ENCODE results near the gene MTREX. TPM values are rescaled to one million over a fixed set of nuclear protein-coding genes. Genes with fewer than 3 reads are reported as not detected.

The MTREX gene
- total and polyA plus RNA-seq, 2 donors (not counting 1 experiment from before 2014, with no cell fraction given), result 7.9 to 94.0 TPM

GRCh38 chr5:55402199-55402598 lies 94.4 kb downstream of the MTREX start:
- Mint-ChIP-seq H3K9me3 (ENCODE audit: insufficient read depth) (no peaks in the 10 kb centered on the region), H3K4me3 (no peak overlapping the region), H3K27me3 (no peaks in the 10 kb centered on the region), H3K4me1 (no peaks in the 10 kb centered on the region), H3K27ac (no peak overlapping the region)
- H3K9me3 ChIP-seq (ENCODE audit: control extremely low read depth in 1 of 3, control insufficient read depth in 2 of 3, insufficient read depth in 1 of 3, low read length in 2 of 3), result no peaks in the 10 kb centered on the region
- no peak overlapping the region for H3K9ac ChIP-seq (ENCODE audit: low read length)
- H3K4me2 ChIP-seq (replicated peaks; ENCODE audit: low read depth, low read length, poor library complexity, severe bottlenecking), result no peak overlapping the region
- DNase-seq, result no peak
- no CpG with 5 or more reads among the region's 2 CpGs for WGBS (ENCODE audit: insufficient coverage)
- H3K36me3 ChIP-seq (replicated peaks in 1 of 2; ENCODE audit: control extremely low read depth in 1 of 2, control insufficient read depth in 1 of 2, extremely low read depth in 1 of 2, insufficient read depth in 2 of 2, low read length in 1 of 2), result peaks cover 17 to 68% of the 10 kb centered on the region in 2 experiments
- H3K27ac ChIP-seq (ENCODE audit: low read length in 2 of 2), result no peak overlapping the region
- no peaks in the 10 kb centered on the region for H3K79me2 ChIP-seq (ENCODE audit: control insufficient read depth, insufficient read depth, low read length)
- no peaks in the 10 kb centered on the region for H4K20me1 ChIP-seq (ENCODE audit: control insufficient read depth, insufficient read depth, low read length, poor library complexity, severe bottlenecking)
- intact Hi-C loops (cut with micrococcal nuclease), result no loop called here
- no peak overlapping the region for H3K4me3 ChIP-seq (ENCODE audit: control extremely low read depth in 1 of 5, extremely low read depth in 1 of 5, insufficient read depth in 1 of 5, low read depth in 2 of 5, low read length in 4 of 5)
- H2AFZ ChIP-seq (ENCODE audit: insufficient read depth, low read depth, low read length, poor library complexity, severe bottlenecking), result no peak overlapping the region
- no peak for ATAC-seq (ENCODE audit: low read depth)
- ChIA-PET POLR2A (no interaction called here), CTCF (interaction anchor here (0.9 kb wide), 1 partner anchor 12 kb away, joined by 3 read pairs; no protein-coding TSS in a partner anchor)
- no peak for TF ChIP-seq EZH2 (IDR thresholded peaks at IDR 0.05; ENCODE audit: borderline replicate concordance, insufficient read depth, low read depth, low read length, poor library complexity, severe bottlenecking)
- no peak for TF ChIP-seq CTCF (IDR thresholded peaks at IDR 0.05)
- H3K27me3 ChIP-seq (replicated peaks in 1 of 4; ENCODE audit: control extremely low read depth in 1 of 4, control insufficient read depth in 3 of 4, insufficient read depth in 4 of 4, low read length in 3 of 4), result no peaks in the 10 kb centered on the region
- H3K4me1 ChIP-seq (ENCODE audit: control insufficient read depth in 2 of 2, insufficient read depth in 2 of 2, low read length in 2 of 2), result no peaks in the 10 kb centered on the region

- Histone ChIP-seq H3K4me1 (ENCODE audit: control insufficient read depth in 2 of 2, insufficient read depth in 2 of 2, low read length in 2 of 2) (no peaks in the 10 kb centered on the region), H3K36me3 (replicated peaks in 1 of 2; ENCODE audit: control extremely low read depth in 1 of 2, control insufficient read depth in 1 of 2, extremely low read depth in 1 of 2, insufficient read depth in 2 of 2, low read length in 1 of 2) (peaks cover 15 to 61% of the 10 kb centered on the region in 2 experiments), H3K79me2 (ENCODE audit: control insufficient read depth, insufficient read depth, low read length) (no peaks in the 10 kb centered on the region), H3K9ac (ENCODE audit: low read length) (no peak overlapping the region), H4K20me1 (ENCODE audit: control insufficient read depth, insufficient read depth, low read length, poor library complexity, severe bottlenecking) (no peaks in the 10 kb centered on the region), H3K9me3 (ENCODE audit: control extremely low read depth in 1 of 3, control insufficient read depth in 2 of 3, insufficient read depth in 1 of 3, low read length in 2 of 3) (no peaks in the 10 kb centered on the region), H3K27me3 (replicated peaks in 1 of 4; ENCODE audit: control extremely low read depth in 1 of 4, control insufficient read depth in 3 of 4, insufficient read depth in 4 of 4, low read length in 3 of 4) (no peaks in the 10 kb centered on the region), H3K4me3 (ENCODE audit: control extremely low read depth in 1 of 5, extremely low read depth in 1 of 5, insufficient read depth in 1 of 5, low read depth in 2 of 5, low read length in 4 of 5) (no peak overlapping the region), H2AFZ (ENCODE audit: insufficient read depth, low read depth, low read length, poor library complexity, severe bottlenecking) (no peak overlapping the region), H3K4me2 (replicated peaks; ENCODE audit: low read depth, low read length, poor library complexity, severe bottlenecking) (no peak overlapping the region), H3K27ac (ENCODE audit: low read length in 2 of 2) (no peak overlapping the region)
- ChIA-PET CTCF (interaction anchor here (1.2 to 1.6 kb wide), 4 partner anchors 9 to 795 kb away, joined by 3 to 8 read pairs (median 3); no protein-coding TSS in a partner anchor), POLR2A (interaction anchor here (0.6 kb wide), 1 partner anchor 37 kb away, joined by 6 read pairs; no protein-coding TSS in a partner anchor)
- no peak for TF ChIP-seq EZH2 (IDR thresholded peaks at IDR 0.05; ENCODE audit: borderline replicate concordance, insufficient read depth, low read depth, low read length, poor library complexity, severe bottlenecking)
- no peak for TF ChIP-seq CTCF (IDR thresholded peaks at IDR 0.05)
- Mint-ChIP-seq H3K9me3 (ENCODE audit: insufficient read depth) (no peaks in the 10 kb centered on the region), H3K27me3 (no peaks in the 10 kb centered on the region), H3K27ac (no peak overlapping the region), H3K4me3 (no peak overlapping the region), H3K4me1 (no peaks in the 10 kb centered on the region)
- DNase-seq (no peak), ATAC-seq (ENCODE audit: low read depth) (no peak)
- 100% methylated on average over 1 of the region's 2 CpGs for WGBS (ENCODE audit: insufficient coverage)
- intact Hi-C loops (cut with micrococcal nuclease), result no loop called here
Observed at GRCh38 chr5:55406292-55406691, 98.5 kb downstream of the MTREX start.

Measured in B cell (primary cell).